ENCODE results near the gene IKBIP.
"Not testable (repeated sequence)": the region's sequence is repeated elsewhere in the genome, so short reads cannot be mapped to it uniquely, and the experiment has no call there.

The IKBIP gene, protein sequence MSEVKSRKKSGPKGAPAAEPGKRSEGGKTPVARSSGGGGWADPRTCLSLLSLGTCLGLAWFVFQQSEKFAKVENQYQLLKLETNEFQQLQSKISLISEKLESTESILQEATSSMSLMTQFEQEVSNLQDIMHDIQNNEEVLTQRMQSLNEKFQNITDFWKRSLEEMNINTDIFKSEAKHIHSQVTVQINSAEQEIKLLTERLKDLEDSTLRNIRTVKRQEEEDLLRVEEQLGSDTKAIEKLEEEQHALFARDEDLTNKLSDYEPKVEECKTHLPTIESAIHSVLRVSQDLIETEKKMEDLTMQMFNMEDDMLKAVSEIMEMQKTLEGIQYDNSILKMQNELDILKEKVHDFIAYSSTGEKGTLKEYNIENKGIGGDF

GRCh38 chr12:98644712-98645571 is at the start of gene IKBIP, which contains the start of gene APAF1:
TSS of gene IKBIP (minus strand) at chr12:98644788. CDS start at chr12:98644701, 87 bp downstream.
TSS of gene APAF1 (plus strand) at chr12:98645290. CDS start at chr12:98648360, 3,070 bp downstream.
- peak; percentile 94 for DNase-seq (ENCODE audit: low spot score)

DNA sequence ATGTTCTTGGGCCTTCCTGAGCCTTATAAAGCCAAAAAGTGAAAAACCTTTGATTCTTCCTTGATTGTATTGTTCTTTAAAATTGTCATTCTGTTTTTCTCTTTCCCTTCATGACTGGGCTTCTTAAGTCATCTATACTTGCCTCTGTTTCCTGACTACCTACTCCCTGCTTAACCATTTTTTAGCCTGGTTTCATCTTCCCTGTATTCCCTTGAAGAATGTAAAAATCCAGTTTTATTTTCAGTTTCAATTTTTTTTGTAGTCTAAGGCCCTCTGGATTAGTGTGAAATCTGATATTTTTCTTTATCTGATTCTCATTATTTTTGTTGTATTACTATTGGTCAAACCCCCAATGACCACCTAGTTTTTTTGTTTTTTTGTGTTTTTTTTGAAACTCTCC is 46.8 kb upstream of the IKBIP start:
- no peak for DNase-seq (ENCODE audit: low spot score)

- no peak for DNase-seq (ENCODE audit: low spot score)
Observed at GRCh38 chr12:98686603-98687002, 42.0 kb upstream of the IKBIP start.

GRCh38 chr12:98684199-98684598 is 39.6 kb upstream of the IKBIP start:
- no peak for DNase-seq (ENCODE audit: low spot score)

GRCh38 chr12:98679611-98680005 is 35.0 kb upstream of the IKBIP start:
- DNase-seq (ENCODE audit: low spot score), result no peak

DNA sequence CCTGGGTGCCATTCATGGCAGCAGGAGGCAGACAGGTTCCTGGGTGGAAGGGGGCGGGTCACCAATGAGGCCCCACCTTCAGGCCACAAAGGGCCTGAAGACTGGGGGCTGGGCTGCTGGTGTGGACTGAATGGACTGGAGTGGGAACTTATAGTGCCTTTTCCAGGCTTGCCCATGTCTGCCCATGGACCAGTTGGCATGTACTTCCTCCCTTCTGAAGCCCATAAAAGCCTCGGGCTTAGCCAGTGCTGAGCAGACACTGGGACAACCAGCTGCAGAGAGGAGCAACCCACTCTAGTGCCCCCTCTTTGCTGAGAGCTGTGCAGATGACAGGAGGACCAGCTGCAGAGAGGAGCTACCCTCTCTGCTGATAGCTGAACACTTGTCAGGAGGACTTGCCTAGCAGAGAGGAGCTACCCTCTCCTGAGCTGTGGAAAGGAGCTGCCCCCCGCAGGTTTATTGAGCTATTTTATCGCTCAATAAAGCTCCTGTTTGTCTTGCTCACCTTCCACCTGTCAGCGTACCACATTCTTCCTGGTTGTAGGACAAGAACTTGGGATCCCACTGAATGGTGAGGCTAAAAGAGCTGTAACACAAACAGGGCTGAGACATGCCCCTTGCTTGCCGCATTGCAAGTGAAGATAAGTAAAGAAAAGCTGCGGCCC is 34.5 kb upstream of the IKBIP start:
- DNase-seq (ENCODE audit: low spot score), result no peak

DNA sequence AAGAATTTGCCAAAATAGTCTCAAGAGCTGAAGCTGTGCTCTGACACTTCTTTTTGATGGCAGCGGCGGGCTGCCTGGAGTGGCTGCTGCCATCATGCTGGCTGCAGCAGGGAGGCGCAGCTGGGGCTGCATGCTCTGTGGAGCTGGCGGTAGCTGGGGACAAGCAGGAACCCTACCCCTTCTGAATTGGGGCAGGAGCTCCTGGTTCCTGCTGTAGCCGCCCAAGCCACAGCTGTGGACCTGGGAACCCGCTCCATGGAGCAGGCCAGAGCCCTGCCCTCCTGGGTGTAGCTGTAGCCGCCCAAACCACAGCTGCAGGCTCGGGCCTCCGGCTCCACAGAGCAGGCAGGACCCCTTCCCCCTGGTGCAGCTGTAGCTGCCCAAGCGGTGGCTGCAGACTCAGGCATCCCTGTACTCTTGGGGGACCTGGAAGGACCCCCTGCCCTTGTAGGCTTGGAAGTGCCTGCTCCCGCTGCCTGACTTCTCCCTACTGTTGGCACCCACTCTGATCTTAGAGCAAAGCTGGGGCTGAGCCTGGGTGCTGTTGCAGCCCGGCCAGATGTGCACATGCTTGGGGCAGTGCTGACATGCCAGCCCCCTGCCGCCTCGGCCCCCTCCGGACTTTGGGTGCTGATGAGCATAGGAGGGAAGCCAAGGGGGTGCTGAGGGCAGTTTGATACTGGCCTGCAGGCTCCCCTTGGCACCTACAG is 33.8 kb upstream of the IKBIP start:
- DNase-seq (ENCODE audit: low spot score), result no peak

DNA sequence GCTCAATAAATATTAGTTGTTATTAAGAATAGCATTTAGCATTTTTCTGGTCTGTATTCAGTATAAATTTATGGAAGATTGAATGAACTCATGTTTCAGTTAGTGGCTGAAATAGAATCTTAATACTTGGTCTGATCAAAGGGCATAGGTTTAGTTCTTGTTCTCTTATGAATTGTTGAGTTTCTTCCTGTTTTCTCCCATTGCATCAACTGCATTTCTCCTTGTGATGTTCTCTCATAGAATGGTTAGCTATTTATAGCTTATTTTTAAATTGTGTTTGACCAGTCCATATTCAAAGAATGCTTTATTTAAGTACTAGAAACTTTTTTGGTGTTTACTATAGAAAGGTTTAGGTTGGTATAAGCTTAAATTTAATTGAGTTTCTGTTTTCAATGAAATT is 30.3 kb upstream of the IKBIP start:
- DNase-seq (ENCODE audit: low spot score), result no peak

- no peak for DNase-seq (ENCODE audit: low spot score)
Observed at GRCh38 chr12:98671459-98671858, 26.9 kb upstream of the IKBIP start.

DNA sequence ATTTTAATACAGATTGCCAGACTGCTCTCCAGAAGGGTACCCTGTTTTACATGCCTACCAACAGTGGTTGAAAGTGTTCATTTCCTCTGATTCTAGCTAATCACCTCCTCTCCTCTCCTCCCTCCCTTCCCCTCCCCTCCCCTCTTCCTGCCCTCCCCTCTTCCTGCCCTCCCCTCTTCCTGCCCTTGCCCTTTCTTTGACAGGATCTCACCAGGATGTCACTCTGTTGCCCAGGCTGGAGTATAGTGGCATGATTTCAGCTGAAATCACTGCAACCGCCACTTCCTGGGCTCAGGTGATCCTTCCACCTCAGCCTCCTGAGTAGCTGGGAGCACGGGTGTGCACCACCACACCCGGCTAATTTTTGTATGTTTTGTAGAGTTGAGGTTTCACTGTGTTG is 25.2 kb upstream of the IKBIP start:
- DNase-seq (ENCODE audit: low spot score), result no peak

- DNase-seq (ENCODE audit: low spot score), result no peak
Observed at GRCh38 chr12:98660521-98660920, 15.9 kb upstream of the IKBIP start.

GRCh38 chr12:98656289-98657101 is 11.9 kb upstream of the IKBIP start:
- no peak for DNase-seq (ENCODE audit: low spot score)

GRCh38 chr12:98653866-98654493 is 9.4 kb upstream of the IKBIP start:
- DNase-seq (ENCODE audit: low spot score), result peak; percentile 76

GRCh38 chr12:98651328-98651727 is 6.7 kb upstream of the IKBIP start:
- DNase-seq (ENCODE audit: low spot score), result no peak

GRCh38 chr12:98646294-98647090 is 1.9 kb upstream of the IKBIP start:
- DNase-seq (ENCODE audit: low spot score), result peak; percentile 74

- peak; percentile 44 for DNase-seq (ENCODE audit: low spot score)
Observed at GRCh38 chr12:98645572-98646067, 1.0 kb upstream of the IKBIP start.

- DNase-seq (ENCODE audit: low spot score), result no peak
Observed at GRCh38 chr12:98644433-98644711, 216 bp downstream of the IKBIP start.

GRCh38 chr12:98642801-98643200 is 1.8 kb downstream of the IKBIP start:
- DNase-seq (ENCODE audit: low spot score), result not testable (repeated sequence)

- DNase-seq (ENCODE audit: low spot score), result no peak
Observed at GRCh38 chr12:98639491-98639890, 5.1 kb downstream of the IKBIP start.

DNA sequence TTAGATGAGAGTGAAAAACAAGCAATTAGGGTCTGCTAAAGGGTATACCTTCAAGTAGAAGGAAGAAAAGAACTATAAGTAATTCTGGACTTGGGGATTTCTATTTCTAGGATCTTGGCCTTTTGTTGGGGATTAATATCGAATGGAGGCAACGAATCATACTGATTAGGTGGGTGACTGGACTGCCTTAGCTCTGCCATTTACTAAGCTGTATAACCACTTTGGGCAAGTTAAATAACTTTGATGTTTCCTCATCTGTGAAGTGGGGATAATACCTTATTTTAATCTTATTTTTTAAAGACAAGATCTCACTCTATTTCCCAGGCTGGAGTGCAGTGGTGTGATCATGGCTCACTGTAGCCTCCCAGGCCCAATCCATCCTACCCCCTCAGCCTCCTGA is 6.6 kb downstream of the IKBIP start:
- DNase-seq (ENCODE audit: low spot score), result no peak

All from RKO (cell line).